ENCODE measurements around the gene PREX1. TPM values are rescaled to one million over a fixed set of nuclear protein-coding genes. Genes with fewer than 3 reads are reported as not detected.
A peak's percentile ranks its signal among the peaks of the same experiment; 100 is the strongest.

Gene PREX1
- total RNA-seq, 4 donors from 2014 or later = 9.9 to 150 (median 18.4) TPM

GRCh38 chr20:48749437-48749836 lies 78.4 kb downstream of the PREX1 start:
- TF ChIP-seq, protein P1, sequence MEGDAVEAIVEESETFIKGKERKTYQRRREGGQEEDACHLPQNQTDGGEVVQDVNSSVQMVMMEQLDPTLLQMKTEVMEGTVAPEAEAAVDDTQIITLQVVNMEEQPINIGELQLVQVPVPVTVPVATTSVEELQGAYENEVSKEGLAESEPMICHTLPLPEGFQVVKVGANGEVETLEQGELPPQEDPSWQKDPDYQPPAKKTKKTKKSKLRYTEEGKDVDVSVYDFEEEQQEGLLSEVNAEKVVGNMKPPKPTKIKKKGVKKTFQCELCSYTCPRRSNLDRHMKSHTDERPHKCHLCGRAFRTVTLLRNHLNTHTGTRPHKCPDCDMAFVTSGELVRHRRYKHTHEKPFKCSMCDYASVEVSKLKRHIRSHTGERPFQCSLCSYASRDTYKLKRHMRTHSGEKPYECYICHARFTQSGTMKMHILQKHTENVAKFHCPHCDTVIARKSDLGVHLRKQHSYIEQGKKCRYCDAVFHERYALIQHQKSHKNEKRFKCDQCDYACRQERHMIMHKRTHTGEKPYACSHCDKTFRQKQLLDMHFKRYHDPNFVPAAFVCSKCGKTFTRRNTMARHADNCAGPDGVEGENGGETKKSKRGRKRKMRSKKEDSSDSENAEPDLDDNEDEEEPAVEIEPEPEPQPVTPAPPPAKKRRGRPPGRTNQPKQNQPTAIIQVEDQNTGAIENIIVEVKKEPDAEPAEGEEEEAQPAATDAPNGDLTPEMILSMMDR (IDR thresholded peaks at IDR 0.05) = no peak
- no peak for TF ChIP-seq POLR2A (IDR thresholded peaks at IDR 0.05)
- H3K27ac ChIP-seq = peak overlapping the region in 1 of 4 donors; percentile 70
- DNase-seq = no peak
- no peak overlapping the region for H3K4me3 ChIP-seq
- H3K36me3 ChIP-seq = no peaks in the 10 kb centered on the region
- no peaks in the 10 kb centered on the region for H3K9me3 ChIP-seq
- no peaks in the 10 kb centered on the region for H3K27me3 ChIP-seq
- peaks cover 0 to 40% (median 15%) of the 10 kb centered on the region in 4 donors for H3K4me1 ChIP-seq

DNA sequence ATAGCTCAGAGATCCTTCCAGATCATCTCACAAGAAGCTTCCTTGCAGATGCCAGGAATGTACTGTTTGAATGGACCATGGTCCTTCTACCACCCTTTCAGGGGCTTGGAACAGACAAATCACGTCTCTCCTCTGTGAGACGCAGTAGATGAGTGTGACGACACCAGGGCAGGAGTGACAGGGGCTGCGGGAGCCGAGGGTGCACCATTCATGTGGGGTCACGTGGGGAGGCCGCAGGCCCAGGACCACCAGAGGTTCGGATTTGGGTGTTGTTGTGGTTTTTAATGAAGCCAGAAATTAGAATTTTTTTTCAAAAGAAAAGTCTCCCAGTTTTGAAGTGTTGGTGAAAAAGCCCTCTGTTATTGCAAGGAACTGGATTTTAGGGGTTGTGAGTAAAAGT lies 79.2 kb downstream of the PREX1 start:
- H3K4me3 ChIP-seq = no peak overlapping the region
- TF ChIP-seq, protein P1 (IDR thresholded peaks at IDR 0.05) = no peak
- no peak for TF ChIP-seq POLR2A (IDR thresholded peaks at IDR 0.05)
- H3K4me1 ChIP-seq = peaks cover 0 to 34% (median 15%) of the 10 kb centered on the region in 4 donors
- no peaks in the 10 kb centered on the region for H3K36me3 ChIP-seq
- no peaks in the 10 kb centered on the region for H3K9me3 ChIP-seq
- DNase-seq = no peak
- H3K27me3 ChIP-seq = no peaks in the 10 kb centered on the region
- H3K27ac ChIP-seq = peak overlapping the region in 1 of 4 donors; percentile 70

- Histone ChIP-seq H3K27ac (peak overlapping the region in 1 of 4 donors; percentile 70), H3K4me3 (no peak overlapping the region), H3K9me3 (no peaks in the 10 kb centered on the region), H3K4me1 (peaks cover 0 to 31% (median 15%) of the 10 kb centered on the region in 4 donors), H3K27me3 (no peaks in the 10 kb centered on the region), H3K36me3 (no peaks in the 10 kb centered on the region)
- no peak for DNase-seq
- TF ChIP-seq POLR2A (IDR thresholded peaks at IDR 0.05) = no peak
- TF ChIP-seq, protein P1 (IDR thresholded peaks at IDR 0.05) = no peak
These were observed 79.9 kb downstream of the PREX1 start for GRCh38 chr20:48747840-48748414.

DNA sequence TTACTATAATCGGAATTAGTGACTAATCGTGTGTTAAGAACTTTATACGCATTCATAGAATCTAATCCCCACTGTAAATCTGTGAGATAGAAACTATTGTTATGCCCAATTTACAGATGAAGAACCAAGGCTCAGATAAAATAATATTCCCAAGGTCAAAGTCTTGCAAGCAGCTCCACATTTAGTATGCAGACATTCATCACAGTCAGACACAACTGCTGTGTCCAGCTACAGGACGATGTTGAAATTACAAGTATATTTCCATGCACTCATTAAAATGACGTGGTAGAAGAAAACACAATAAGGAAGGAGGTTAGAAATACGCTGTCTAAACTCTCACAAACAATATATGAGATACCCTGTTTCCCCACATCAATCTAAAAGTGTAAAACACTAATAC lies 82.5 kb downstream of the PREX1 start:
- no peaks in the 10 kb centered on the region for H3K9me3 ChIP-seq
- no peak for DNase-seq
- H3K4me1 ChIP-seq = peaks cover 0 to 13% (median 2%) of the 10 kb centered on the region in 4 donors
- H3K27me3 ChIP-seq = no peaks in the 10 kb centered on the region
- H3K36me3 ChIP-seq = no peaks in the 10 kb centered on the region
- H3K4me3 ChIP-seq = no peak overlapping the region
- TF ChIP-seq POLR2A (IDR thresholded peaks at IDR 0.05) = no peak
- TF ChIP-seq, protein P1 (IDR thresholded peaks at IDR 0.05) = no peak
- no peak overlapping the region for H3K27ac ChIP-seq

DNA sequence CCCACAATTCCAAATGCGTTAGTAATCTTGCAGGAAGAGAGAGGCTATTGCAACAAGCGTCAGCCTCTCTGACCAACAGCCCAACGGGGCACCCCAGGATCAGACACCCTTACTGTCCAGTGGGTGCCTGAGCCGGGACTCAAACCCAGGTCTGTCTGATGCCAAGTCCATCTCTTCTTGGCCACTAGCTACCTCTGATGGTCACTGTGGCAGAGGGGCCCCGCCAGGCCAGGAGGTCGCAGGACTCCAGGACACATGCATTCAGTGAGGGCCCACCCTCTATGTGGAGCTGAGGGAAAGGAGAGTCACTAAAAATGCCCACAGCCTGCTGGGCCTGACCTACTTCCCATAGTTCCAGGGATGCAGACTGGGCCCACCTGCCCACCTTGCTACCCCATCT lies 83.3 kb downstream of the PREX1 start:
- Histone ChIP-seq H3K4me3 (no peak overlapping the region), H3K36me3 (no peaks in the 10 kb centered on the region), H3K9me3 (no peaks in the 10 kb centered on the region), H3K27ac (no peak overlapping the region), H3K27me3 (no peaks in the 10 kb centered on the region), H3K4me1 (peaks cover 0 to 13% (median 6%) of the 10 kb centered on the region in 4 donors)
- TF ChIP-seq POLR2A (IDR thresholded peaks at IDR 0.05) = no peak
- TF ChIP-seq, protein P1 (IDR thresholded peaks at IDR 0.05) = no peak
- no peak for DNase-seq
